Measurements from ENCODE around the gene WDR1. TPM values are rescaled to one million over a fixed set of nuclear protein-coding genes. Genes with fewer than 3 reads are reported as not detected.

WDR1 gene
- total RNA-seq, 1 experiment from 2014 or later = 223 TPM

GRCh38 chr4:10085828-10086505 is 30.6 kb downstream of the WDR1 start:
- no TSS peak for BruUV-seq (replicated peaks)
- CTCF ChIA-PET = no interaction called here
- DNase-seq (ENCODE audit: low read depth, low spot score) = no peak
- no peak for ATAC-seq
- intact Hi-C loops (cut with micrococcal nuclease) = no loop called here
- Histone ChIP-seq H4K20me1 (ENCODE audit: insufficient read depth) (no peaks in the 10 kb centered on the region), H3K9me3 (ENCODE audit: control insufficient read depth in 1 of 2, insufficient read depth in 1 of 2, low read depth in 1 of 2, low read length in 2 of 2) (no peaks in the 10 kb centered on the region), H3K79me2 (ENCODE audit: insufficient read depth, low read length) (peaks cover 33% of the 10 kb centered on the region), H3K36me3 (ENCODE audit: control insufficient read depth in 1 of 2, insufficient read depth in 2 of 2, low read length in 2 of 2) (peaks cover 53 to 71% of the 10 kb centered on the region in 2 experiments), H3K4me1 (ENCODE audit: control insufficient read depth in 1 of 2, insufficient read depth in 2 of 2, low read length in 2 of 2) (no peaks in the 10 kb centered on the region), H3K9me2 (ENCODE audit: insufficient read depth) (no peaks in the 10 kb centered on the region), H3K27ac (ENCODE audit: low read depth, low read length) (no peak overlapping the region), H3K4me2 (ENCODE audit: low read length) (no peak overlapping the region), H3K4me3 (replicated peaks in 1 of 2; ENCODE audit: low read depth in 1 of 2, low read length in 2 of 2) (no peak overlapping the region), H3K27me3 (ENCODE audit: insufficient read depth, low read length) (no peaks in the 10 kb centered on the region), H3K9ac (ENCODE audit: low read length) (no peak overlapping the region), H2AFZ (ENCODE audit: low read depth, low read length, poor library complexity, severe bottlenecking) (no peak overlapping the region)
- TF ChIP-seq CBX3 (IDR thresholded peaks at IDR 0.05; ENCODE audit: low read depth) (no peak), SIN3A (IDR thresholded peaks at IDR 0.05; ENCODE audit: low read depth) (no peak), POLR2A (IDR thresholded peaks at IDR 0.05; ENCODE audit: borderline replicate concordance, extremely low read depth, insufficient read depth, insufficient read length) (no peak), CEBPB (IDR thresholded peaks at IDR 0.05; ENCODE audit: low read depth) (no peak), SP1 (IDR thresholded peaks at IDR 0.05; ENCODE audit: low read depth) (no peak)
- RAD21 ChIA-PET (ENCODE audit: low non-redundant PET in 1 of 2, low total read pairs in 2 of 2, uncharacterized antibody in 2 of 2, unreplicated experiment in 2 of 2) = no interaction called here
- POLR2A ChIA-PET = no interaction called here

- no peak overlapping the region for H3K9ac ChIP-seq (ENCODE audit: low read length)
- H3K4me2 ChIP-seq (ENCODE audit: low read length) = no peak overlapping the region
- H3K27me3 ChIP-seq (ENCODE audit: insufficient read depth, low read length) = no peaks in the 10 kb centered on the region
- ChIA-PET POLR2A (no interaction called here), CTCF (no interaction called here), RAD21 (ENCODE audit: low non-redundant PET in 1 of 2, low total read pairs in 2 of 2, uncharacterized antibody in 2 of 2, unreplicated experiment in 2 of 2) (no interaction called here)
- peaks cover 27% of the 10 kb centered on the region for H3K79me2 ChIP-seq (ENCODE audit: insufficient read depth, low read length)
- H3K4me3 ChIP-seq (replicated peaks in 1 of 2; ENCODE audit: low read depth in 1 of 2, low read length in 2 of 2) = no peak overlapping the region
- H3K9me2 ChIP-seq (ENCODE audit: insufficient read depth) = no peaks in the 10 kb centered on the region
- BruUV-seq (replicated peaks) = no TSS peak
- H2AFZ ChIP-seq (ENCODE audit: low read depth, low read length, poor library complexity, severe bottlenecking) = no peak overlapping the region
- H3K4me1 ChIP-seq (ENCODE audit: control insufficient read depth in 1 of 2, insufficient read depth in 2 of 2, low read length in 2 of 2) = no peaks in the 10 kb centered on the region
- TF ChIP-seq SRF (IDR thresholded peaks at IDR 0.05; ENCODE audit: low read depth) = no peak
- no peak for TF ChIP-seq EGR1 (IDR thresholded peaks at IDR 0.05; ENCODE audit: low read depth)
- no peak for TF ChIP-seq POLR2AphosphoS5 (IDR thresholded peaks at IDR 0.05; ENCODE audit: low read depth, low read length)
- no peak for TF ChIP-seq EZH2 (IDR thresholded peaks at IDR 0.05)
- no peak for TF ChIP-seq ATF3 (IDR thresholded peaks at IDR 0.05)
- TF ChIP-seq FOSL1 (IDR thresholded peaks at IDR 0.05; ENCODE audit: low read depth) = no peak
- TF ChIP-seq ZBTB33 (IDR thresholded peaks at IDR 0.05; ENCODE audit: extremely low read depth, insufficient replicate concordance, low read length) = no peak
- no peak for TF ChIP-seq TCF7L2 (IDR thresholded peaks at IDR 0.05; ENCODE audit: borderline replicate concordance, extremely low read depth, insufficient read depth, insufficient read length)
- TF ChIP-seq CBX3 (IDR thresholded peaks at IDR 0.05; ENCODE audit: low read depth) = no peak
- H3K9me3 ChIP-seq (ENCODE audit: control insufficient read depth in 1 of 2, insufficient read depth in 1 of 2, low read depth in 1 of 2, low read length in 2 of 2) = no peaks in the 10 kb centered on the region
- H3K36me3 ChIP-seq (ENCODE audit: control insufficient read depth in 1 of 2, insufficient read depth in 2 of 2, low read length in 2 of 2) = peaks cover 55 to 71% of the 10 kb centered on the region in 2 experiments
- no peaks in the 10 kb centered on the region for H4K20me1 ChIP-seq (ENCODE audit: insufficient read depth)
- DNase-seq (ENCODE audit: low read depth, low spot score) = no peak
- intact Hi-C loops (cut with micrococcal nuclease) = no loop called here
- no peak overlapping the region for H3K27ac ChIP-seq (ENCODE audit: low read depth, low read length)
- no peak for ATAC-seq
Observed at GRCh38 chr4:10085386-10085785, 31.2 kb downstream of the WDR1 start.
